CD4-positive, alpha-beta T cell (primary cell): ENCODE data around the gene DOLPP1. TPM values are rescaled to one million over a fixed set of nuclear protein-coding genes. Genes with fewer than 3 reads are reported as not detected.

Source experiments
- ATAC-seq: fragments of 200-7000 bp; cut with Tn5 transposase; one replicate; pipeline ENCODE4 v1.10.0; 2022; ENCODE audit warnings: mild to moderate bottlenecking; ENCODE audit not compliant: poor library complexity
- CTCF ChIA-PET: fragments of 350-600 bp; sonication (Branson Sonifier 250); formaldehyde crosslinking; loops from one replicate; lab custom pipeline; 2021; ENCODE audit warnings: antibody characterized with exemption, inconsistent platforms; lab: Charles Lee
- POLR2A ChIA-PET: fragments of 350-600 bp; sonication (Branson Sonifier 250); formaldehyde crosslinking; loops from one replicate; lab custom pipeline; 2021; ENCODE audit warnings: antibody characterized with exemption, inconsistent platforms; lab: Charles Lee
- DNase-seq, 14 experiments: peaks; one replicate each; pipeline ENCODE4 v3.0.0-alpha.2; 2013 to 2020; ENCODE audit warnings: mixed read lengths in 2 of 14
- H3K27ac ChIP-seq, 2 donors: one replicate each; pipeline versions ENCODE4 v1.5.1 to v1.7.0; 2013; ENCODE audit warnings: low read length in 2 of 2, low read depth in 1 of 2, mild to moderate bottlenecking in 1 of 2
- H3K27me3 ChIP-seq, 2 experiments: 1 replicate in 1 of 2; 2 replicates in 1 of 2; pipeline versions ENCODE4 v1.6.1 to v1.7.0; 2013; ENCODE audit warnings: low read length in 2 of 2, control low read depth in 1 of 2, mild to moderate bottlenecking in 1 of 2, moderate library complexity in 1 of 2; ENCODE audit not compliant: insufficient read depth in 2 of 2, control insufficient read depth in 1 of 2
- H3K36me3 ChIP-seq: one replicate; pipeline ENCODE4 v1.6.1; 2013; ENCODE audit warnings: low read length, control low read depth; ENCODE audit not compliant: insufficient read depth
- H3K4me1 ChIP-seq: one replicate; pipeline ENCODE4 v1.6.1; 2013; ENCODE audit warnings: low read length, control low read depth; ENCODE audit not compliant: insufficient read depth
- H3K4me3 ChIP-seq: one replicate; pipeline ENCODE4 v1.5.1; 2013; ENCODE audit warnings: mild to moderate bottlenecking, low read length, moderate library complexity
- H3K9me3 ChIP-seq, 2 experiments: 1 replicate in 1 of 2; 2 replicates in 1 of 2; pipeline versions ENCODE4 v1.6.1 to v1.7.0; 2013; ENCODE audit warnings: low read length in 2 of 2, mild to moderate bottlenecking in 2 of 2, control low read depth in 1 of 2, moderate library complexity in 1 of 2; ENCODE audit not compliant: control insufficient read depth in 1 of 2, insufficient read depth in 1 of 2
- H3K27ac Mint-ChIP-seq: one replicate; pipeline ENCODE4 v1.8.0; 2020; ENCODE audit warnings: mixed read lengths
- H3K27me3 Mint-ChIP-seq: one replicate; pipeline ENCODE4 v1.8.0; 2021; ENCODE audit warnings: mixed read lengths
- H3K36me3 Mint-ChIP-seq: one replicate; pipeline ENCODE4 v1.8.0; 2021; ENCODE audit warnings: low read depth, mixed read lengths
- H3K4me1 Mint-ChIP-seq: one replicate; pipeline ENCODE4 v1.8.0; 2021; ENCODE audit warnings: low read depth, mixed read lengths
- H3K4me3 Mint-ChIP-seq: one replicate; pipeline ENCODE4 v1.8.0; 2020; ENCODE audit warnings: mild to moderate bottlenecking, mixed read lengths
- H3K9me3 Mint-ChIP-seq: one replicate; pipeline ENCODE4 v1.8.0; 2020; ENCODE audit warnings: mixed read lengths
- CTCF ChIP-seq: fragments of 200-600 bp; IDR thresholded peaks from one replicate; pipeline ENCODE4 v1.8.0; 2022; ENCODE audit warnings: antibody characterized with exemption, mild to moderate bottlenecking
- intact Hi-C, 2 experiments: fragments of 100-400 bp; cut with DNase I in 1 of 2; cut with micrococcal nuclease in 1 of 2; formaldehyde crosslinking; loops; one replicate each; pipeline versions ENCODE4 v1.15.1 to v1.9.0; 2023 to 2025; cut with DNase I, micrococcal nuclease
- total RNA-seq, 174 experiments: library from RNA in 2 of 174; stranded (reverse) in 2 of 174; gene quantifications; one replicate each; pipeline ENCODE4 v1.2.3 and lab custom pipeline; 2021 to 2026

The DOLPP1 gene
- total RNA-seq, 2 experiments from 2014 or later, result 2.7 to 3.6 TPM

- H3K9me3 ChIP-seq, result no peaks in the 10 kb centered on the region
- Mint-ChIP-seq H3K27me3 (no peaks in the 10 kb centered on the region), H3K27ac (no peak overlapping the region), H3K4me1 (no peaks in the 10 kb centered on the region), H3K9me3 (no peaks in the 10 kb centered on the region), H3K4me3 (no peak overlapping the region), H3K36me3 (no peaks in the 10 kb centered on the region)
- no peak for DNase-seq
- H3K4me1 ChIP-seq, result no peaks in the 10 kb centered on the region
- no peak overlapping the region for H3K4me3 ChIP-seq
- CTCF ChIA-PET, result no interaction called here
- POLR2A ChIA-PET, result interaction anchor here (1.9 kb wide), 1 partner anchor 15 kb away, joined by 4 read pairs; the partner anchor contains the start of gene DOLPP1
- no peaks in the 10 kb centered on the region for H3K27me3 ChIP-seq
- no peak for ATAC-seq
- peaks cover 2% of the 10 kb centered on the region for H3K36me3 ChIP-seq
- H3K27ac ChIP-seq, result no peak overlapping the region
- TF ChIP-seq CTCF, result no peak
- intact Hi-C loops, result no loop called here
These were observed 15.0 kb downstream of the DOLPP1 start for GRCh38 chr9:129095908-129096307.

- peaks cover 2% of the 10 kb centered on the region for H3K36me3 ChIP-seq
- Mint-ChIP-seq H3K9me3 (no peaks in the 10 kb centered on the region), H3K4me1 (no peaks in the 10 kb centered on the region), H3K27me3 (no peaks in the 10 kb centered on the region), H3K4me3 (no peak overlapping the region), H3K27ac (no peak overlapping the region), H3K36me3 (no peaks in the 10 kb centered on the region)
- no peak overlapping the region for H3K4me3 ChIP-seq
- TF ChIP-seq CTCF, result no peak
- intact Hi-C loops, result no loop called here
- DNase-seq (no peak), ATAC-seq (no peak)
- H3K9me3 ChIP-seq, result no peaks in the 10 kb centered on the region
- no peaks in the 10 kb centered on the region for H3K4me1 ChIP-seq
- ChIA-PET POLR2A (interaction anchor here (1.1 kb wide), 1 partner anchor 12 kb away, joined by 4 read pairs; no protein-coding TSS in a partner anchor), CTCF (no interaction called here)
- H3K27ac ChIP-seq, result no peak overlapping the region
- no peaks in the 10 kb centered on the region for H3K27me3 ChIP-seq
These were observed 16.9 kb downstream of the DOLPP1 start for GRCh38 chr9:129097671-129098306.

- ChIA-PET CTCF (no interaction called here), POLR2A (interaction anchor here (1.1 kb wide), 1 partner anchor 11 kb away, joined by 4 read pairs; no protein-coding TSS in a partner anchor)
- H3K27me3 Mint-ChIP-seq, result no peaks in the 10 kb centered on the region
- Histone ChIP-seq H3K27me3 (no peaks in the 10 kb centered on the region), H3K36me3 (peaks cover 2% of the 10 kb centered on the region), H3K4me1 (no peaks in the 10 kb centered on the region), H3K9me3 (no peaks in the 10 kb centered on the region), H3K4me3 (no peak overlapping the region), H3K27ac (no peak overlapping the region)
- intact Hi-C loops, result no loop called here
- no peak overlapping the region for H3K4me3 Mint-ChIP-seq
- no peaks in the 10 kb centered on the region for H3K9me3 Mint-ChIP-seq
- TF ChIP-seq CTCF, result no peak
- no peak for ATAC-seq
- H3K4me1 Mint-ChIP-seq, result no peaks in the 10 kb centered on the region
- no peak overlapping the region for H3K27ac Mint-ChIP-seq
- no peaks in the 10 kb centered on the region for H3K36me3 Mint-ChIP-seq
- DNase-seq, result no peak
These were observed 17.4 kb downstream of the DOLPP1 start for GRCh38 chr9:129098328-129098727.
